22Rv1 (cell line): ENCODE data around the gene CKS1B.

Experiments used
- CTCF ChIP-seq: fragments of 450-650 bp; IDR thresholded peaks from 2 replicates; pipeline ENCODE4 v1.5.1; 2017; ENCODE audit warnings: mild to moderate bottlenecking
- ZFX ChIP-seq: fragments of 450-650 bp; IDR thresholded peaks from 2 replicates; pipeline ENCODE4 v1.6.1; 2017; ENCODE audit warnings: antibody characterized with exemption, borderline replicate concordance

GRCh38 chr1:154962156-154962749 is 12.2 kb upstream of the CKS1B start:
- TF ChIP-seq CTCF (peak; percentile 64), ZFX (no peak)
